Stimulated activated CD4-positive, alpha-beta T cell treated with anti-CD3 and anti-CD28 coated beads, Interleukin-4, amount 100 ng/mL, for 48 hours (primary cell): ENCODE data around the gene PAK2.
"Not testable (repeated sequence)": the region's sequence is repeated elsewhere in the genome, so short reads cannot be mapped to it uniquely, and the experiment has no call there.

Source experiments
- DNase-seq, 2 donors: peaks; one replicate each; pipeline ENCODE4 v3.0.0-alpha.2; 2020; ENCODE audit warnings: low read depth in 2 of 2

PAK2 gene

GRCh38 chr3:196782511-196782910 is 42.9 kb downstream of the PAK2 start:
- DNase-seq: no peak

- DNase-seq: no peak
These were observed 48.9 kb downstream of the PAK2 start for GRCh38 chr3:196788528-196788927.

GRCh38 chr3:196789885-196790359 is 50.3 kb downstream of the PAK2 start:
- no peak for DNase-seq

- DNase-seq: no peak
These were observed 51.0 kb downstream of the PAK2 start for GRCh38 chr3:196790636-196791035.

- DNase-seq: no peak
These were observed 53.1 kb downstream of the PAK2 start for GRCh38 chr3:196792771-196793170.

GRCh38 chr3:196793246-196793645 is 53.6 kb downstream of the PAK2 start:
- DNase-seq: no peak

- DNase-seq: no peak
These were observed 54.8 kb downstream of the PAK2 start for GRCh38 chr3:196794467-196794866.

- DNase-seq: no peak
These were observed 56.7 kb downstream of the PAK2 start for GRCh38 chr3:196796317-196796716.

GRCh38 chr3:196800742-196801434 is 61.2 kb downstream of the PAK2 start:
- DNase-seq: no peak

GRCh38 chr3:196803891-196804468 is 64.3 kb downstream of the PAK2 start:
- DNase-seq: no peak

GRCh38 chr3:196804773-196805172 is 65.1 kb downstream of the PAK2 start:
- no peak for DNase-seq

- no peak for DNase-seq
These were observed 71.4 kb downstream of the PAK2 start for GRCh38 chr3:196810963-196811581.

- DNase-seq: no peak
These were observed 73.2 kb downstream of the PAK2 start for GRCh38 chr3:196812853-196813252.

GRCh38 chr3:196813903-196814302 is 74.2 kb downstream of the PAK2 start:
- no peak for DNase-seq

GRCh38 chr3:196821806-196822355 is 82.2 kb downstream of the PAK2 start:
- no peak for DNase-seq

GRCh38 chr3:196829651-196830050 is 90.0 kb downstream of the PAK2 start:
- not testable (repeated sequence) for DNase-seq

- no peak for DNase-seq
These were observed 95.4 kb downstream of the PAK2 start for GRCh38 chr3:196835086-196835485.

- not testable (repeated sequence) for DNase-seq
These were observed 97.0 kb downstream of the PAK2 start for GRCh38 chr3:196836626-196837025.

GRCh38 chr3:196837819-196838420 is 98.3 kb downstream of the PAK2 start:
- peak; percentile 65 to 73 for DNase-seq

GRCh38 chr3:196839351-196839750 is 99.7 kb downstream of the PAK2 start:
- DNase-seq: not testable (repeated sequence)

- no peak for DNase-seq
These were observed 103.1 kb downstream of the PAK2 start for GRCh38 chr3:196842567-196843434.
